Measurements from ENCODE around the gene YPEL1. TPM values are rescaled to one million over a fixed set of nuclear protein-coding genes. Genes with fewer than 3 reads are reported as not detected.

The YPEL1 gene
- total RNA-seq, 1 donor = 2.2 TPM

GRCh38 chr22:21697880-21698279, 37.7 kb downstream of the YPEL1 start:
- Histone ChIP-seq H3K4me3 (ENCODE audit: insufficient read depth, low read length) (no peak overlapping the region), H3K27ac (ENCODE audit: low read depth, low read length) (peak overlapping the region; percentile 66), H3K79me2 (ENCODE audit: insufficient read depth, low read length) (no peaks in the 10 kb centered on the region), H3K9me3 (ENCODE audit: low read depth, low read length) (no peaks in the 10 kb centered on the region), H3K4me1 (ENCODE audit: insufficient read depth, low read length) (peaks cover 18% of the 10 kb centered on the region), H3K36me3 (ENCODE audit: insufficient read depth, low read length) (peaks cover 18% of the 10 kb centered on the region), H2AFZ (ENCODE audit: low read length) (no peak overlapping the region), H3K4me2 (ENCODE audit: insufficient read depth, low read length) (peak overlapping the region; percentile 9), H3K27me3 (ENCODE audit: insufficient read depth, low read length) (no peaks in the 10 kb centered on the region), H4K20me1 (ENCODE audit: insufficient read depth, low read length) (no peaks in the 10 kb centered on the region)
- peak; percentile 98 for DNase-seq (ENCODE audit: insufficient read length, low spot score, missing footprints)
- no peak for TF ChIP-seq CTCF (IDR thresholded peaks at IDR 0.05; ENCODE audit: extremely low read depth, low read depth, low read length)

- H3K79me2 ChIP-seq (ENCODE audit: insufficient read depth, low read length) = no peaks in the 10 kb centered on the region
- H4K20me1 ChIP-seq (ENCODE audit: insufficient read depth, low read length) = no peaks in the 10 kb centered on the region
- H3K4me3 ChIP-seq (ENCODE audit: insufficient read depth, low read length) = no peak overlapping the region
- no peak overlapping the region for H2AFZ ChIP-seq (ENCODE audit: low read length)
- H3K27me3 ChIP-seq (ENCODE audit: insufficient read depth, low read length) = no peaks in the 10 kb centered on the region
- no peaks in the 10 kb centered on the region for H3K9me3 ChIP-seq (ENCODE audit: low read depth, low read length)
- peaks cover 18% of the 10 kb centered on the region for H3K4me1 ChIP-seq (ENCODE audit: insufficient read depth, low read length)
- TF ChIP-seq CTCF (IDR thresholded peaks at IDR 0.05; ENCODE audit: extremely low read depth, low read depth, low read length) = no peak
- peaks cover 18% of the 10 kb centered on the region for H3K36me3 ChIP-seq (ENCODE audit: insufficient read depth, low read length)
- peak; percentile 86 for DNase-seq (ENCODE audit: insufficient read length, low spot score, missing footprints)
- peak overlapping the region; percentile 66 for H3K27ac ChIP-seq (ENCODE audit: low read depth, low read length)
- no peak overlapping the region for H3K4me2 ChIP-seq (ENCODE audit: insufficient read depth, low read length)
Measured at GRCh38 chr22:21697021-21697771, 38.4 kb downstream of the YPEL1 start.

- Histone ChIP-seq H3K79me2 (ENCODE audit: insufficient read depth, low read length) (no peaks in the 10 kb centered on the region), H3K4me3 (ENCODE audit: insufficient read depth, low read length) (no peak overlapping the region), H3K4me2 (ENCODE audit: insufficient read depth, low read length) (no peak overlapping the region), H3K4me1 (ENCODE audit: insufficient read depth, low read length) (peaks cover 18% of the 10 kb centered on the region), H2AFZ (ENCODE audit: low read length) (no peak overlapping the region), H3K36me3 (ENCODE audit: insufficient read depth, low read length) (peaks cover 18% of the 10 kb centered on the region), H3K27me3 (ENCODE audit: insufficient read depth, low read length) (no peaks in the 10 kb centered on the region), H4K20me1 (ENCODE audit: insufficient read depth, low read length) (no peaks in the 10 kb centered on the region), H3K9me3 (ENCODE audit: low read depth, low read length) (no peaks in the 10 kb centered on the region), H3K27ac (ENCODE audit: low read depth, low read length) (no peak overlapping the region)
- no peak for TF ChIP-seq CTCF (IDR thresholded peaks at IDR 0.05; ENCODE audit: extremely low read depth, low read depth, low read length)
- no peak for DNase-seq (ENCODE audit: insufficient read length, low spot score, missing footprints)
Measured at GRCh38 chr22:21696115-21696514, 39.5 kb downstream of the YPEL1 start.

GRCh38 chr22:21695430-21696085, 40.0 kb downstream of the YPEL1 start:
- H3K36me3 ChIP-seq (ENCODE audit: insufficient read depth, low read length) = peaks cover 18% of the 10 kb centered on the region
- no peaks in the 10 kb centered on the region for H3K27me3 ChIP-seq (ENCODE audit: insufficient read depth, low read length)
- H3K79me2 ChIP-seq (ENCODE audit: insufficient read depth, low read length) = no peaks in the 10 kb centered on the region
- DNase-seq (ENCODE audit: insufficient read length, low spot score, missing footprints) = peak; percentile 73
- H2AFZ ChIP-seq (ENCODE audit: low read length) = no peak overlapping the region
- H3K27ac ChIP-seq (ENCODE audit: low read depth, low read length) = no peak overlapping the region
- H3K9me3 ChIP-seq (ENCODE audit: low read depth, low read length) = no peaks in the 10 kb centered on the region
- TF ChIP-seq CTCF (IDR thresholded peaks at IDR 0.05; ENCODE audit: extremely low read depth, low read depth, low read length) = no peak
- no peaks in the 10 kb centered on the region for H4K20me1 ChIP-seq (ENCODE audit: insufficient read depth, low read length)
- peaks cover 18% of the 10 kb centered on the region for H3K4me1 ChIP-seq (ENCODE audit: insufficient read depth, low read length)
- H3K4me2 ChIP-seq (ENCODE audit: insufficient read depth, low read length) = no peak overlapping the region
- no peak overlapping the region for H3K4me3 ChIP-seq (ENCODE audit: insufficient read depth, low read length)
